A549 treated with Mapracorat at 1 μM for 4 hours (cell line): ENCODE results near the gene CDC40. TPM values are rescaled to one million over a fixed set of nuclear protein-coding genes. Genes with fewer than 3 reads are reported as not detected.

Source experiments
- total RNA-seq: library from RNA; stranded (reverse); fragments of 200-300 nt; extraction: Qiagen RNA extraction; gene quantifications from 5 replicates; pipeline ENCODE4 v1.2.3, GENCODE V29; 2022

The CDC40 gene
- total RNA-seq = 6.6 to 9.3 TPM (median 8.1 TPM) in 5 replicates

DNA sequence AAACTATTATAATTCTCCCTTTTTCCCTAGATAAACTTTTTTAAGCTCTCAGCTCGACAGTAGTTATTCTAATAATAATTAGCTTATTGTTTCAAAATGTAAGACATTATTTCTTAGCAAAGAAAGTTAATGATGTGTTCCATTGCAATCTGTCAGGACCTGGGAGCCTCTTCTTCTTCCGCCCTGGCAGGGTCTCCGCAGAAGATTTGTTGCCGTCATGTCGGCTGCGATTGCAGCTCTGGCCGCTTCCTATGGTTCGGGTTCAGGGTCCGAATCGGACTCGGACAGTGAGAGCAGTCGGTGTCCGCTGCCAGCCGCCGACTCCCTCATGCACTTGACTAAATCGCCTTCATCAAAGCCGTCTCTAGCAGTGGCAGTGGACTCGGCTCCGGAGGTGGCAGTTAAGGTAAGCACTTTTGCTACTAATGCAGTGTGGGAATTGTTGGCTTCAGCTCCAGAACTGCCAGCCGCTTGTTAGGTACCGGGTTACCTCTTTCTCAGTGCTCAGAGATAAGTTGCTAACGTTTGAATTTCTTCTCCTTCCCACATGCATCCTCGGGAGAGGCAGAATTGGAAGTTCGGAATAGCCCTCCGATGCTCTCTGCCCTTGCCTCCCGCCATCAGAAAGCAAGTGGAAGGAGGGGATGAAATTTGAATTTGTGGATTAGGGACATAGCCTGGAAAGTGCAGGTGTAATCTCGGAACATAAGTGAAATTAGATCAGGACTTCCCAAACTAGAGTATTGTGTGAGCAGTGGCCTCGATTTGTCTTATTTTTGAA, at the start of gene CDC40:
CDC40 (plus strand) TSS at position 200 of the 781 bp plus-strand sequence; CDS start at position 218, 18 bp downstream.

DNA sequence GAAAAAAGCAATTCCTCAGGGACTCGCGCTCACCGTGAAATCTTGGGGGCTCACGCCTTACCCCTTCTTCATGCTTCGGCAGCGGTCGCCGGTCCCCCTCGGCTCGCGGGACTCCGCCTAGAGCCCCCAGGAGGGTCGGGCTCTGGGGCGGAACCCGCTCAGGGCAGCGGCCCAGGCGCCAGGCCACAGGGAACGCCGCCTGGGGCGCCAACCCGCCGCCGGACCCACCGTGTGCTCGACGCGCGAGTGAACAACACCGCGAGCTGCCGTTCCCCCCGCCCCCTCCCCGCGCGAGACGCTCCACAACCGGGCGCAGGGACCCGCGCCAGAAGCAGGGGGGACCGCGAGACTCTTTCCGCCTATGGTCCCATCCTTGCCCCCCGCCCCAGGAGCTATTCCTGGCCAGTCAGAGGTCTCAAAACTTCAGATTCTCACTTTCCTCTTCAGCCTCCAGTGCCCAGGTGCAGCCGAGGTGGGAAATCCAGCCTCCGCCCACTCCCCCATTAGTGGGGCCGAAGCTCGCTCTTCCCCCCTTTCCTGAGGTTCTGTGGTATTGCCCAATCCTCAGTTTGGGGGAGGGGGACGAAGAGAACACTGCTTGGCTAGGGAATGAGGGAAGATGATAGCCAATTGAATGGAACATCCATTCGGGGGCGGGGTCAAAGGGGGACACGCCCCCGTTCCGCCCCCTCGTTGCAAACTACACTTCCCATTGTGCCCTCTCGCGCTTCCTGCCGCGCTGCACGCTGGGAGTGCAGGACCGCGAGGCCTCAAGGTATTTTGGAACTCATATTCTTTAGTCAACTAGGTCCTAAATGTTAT, 610 bp upstream of the CDC40 start, which contains the start of gene WASF1:
WASF1 (minus strand) TSS at position 265 of the 822 bp plus-strand sequence. CDS start 52,069 bp downstream, outside the sequence.

Other genes with a start within 250 kb of the CDC40 start
- not detected in 5 replicates for gene GPR6, start 202.1 kb upstream of the CDC40 start, total RNA-seq
- gene WASF1, start 757 bp upstream of the CDC40 start, total RNA-seq = 10.0 to 11.0 TPM (median 10.5 TPM) in 5 replicates
- gene METTL24, start 177.9 kb downstream of the CDC40 start, total RNA-seq = not detected in 5 replicates
- 0.06 to 0.19 TPM (median 0.15 TPM) in 5 replicates for gene DDO, start 235.1 kb downstream of the CDC40 start, total RNA-seq